Renal pelvis (tissue), 4 donors: ENCODE measurements around the gene CILP2. TPM values are rescaled to one million over a fixed set of nuclear protein-coding genes. Genes with fewer than 3 reads are reported as not detected.

Experiments
- DNase-seq: peaks from one replicate; pipeline ENCODE4 v3.0.0-alpha.2; 2013
- polyA plus RNA-seq, 3 donors: library from polyadenylated mRNA; unstranded; fragments of 120-200 nt; gene quantifications; one replicate each; pipeline ENCODE4 v1.2.1, GENCODE V29; 2013; ENCODE audit not compliant: insufficient read length in 3 of 3

CILP2 gene
- polyA plus RNA-seq, 3 donors, result 0.16 to 0.27 (median 0.21) TPM

- no peak for DNase-seq
Observed at GRCh38 chr19:19527674-19528625, 10.1 kb upstream of the CILP2 start.

DNA sequence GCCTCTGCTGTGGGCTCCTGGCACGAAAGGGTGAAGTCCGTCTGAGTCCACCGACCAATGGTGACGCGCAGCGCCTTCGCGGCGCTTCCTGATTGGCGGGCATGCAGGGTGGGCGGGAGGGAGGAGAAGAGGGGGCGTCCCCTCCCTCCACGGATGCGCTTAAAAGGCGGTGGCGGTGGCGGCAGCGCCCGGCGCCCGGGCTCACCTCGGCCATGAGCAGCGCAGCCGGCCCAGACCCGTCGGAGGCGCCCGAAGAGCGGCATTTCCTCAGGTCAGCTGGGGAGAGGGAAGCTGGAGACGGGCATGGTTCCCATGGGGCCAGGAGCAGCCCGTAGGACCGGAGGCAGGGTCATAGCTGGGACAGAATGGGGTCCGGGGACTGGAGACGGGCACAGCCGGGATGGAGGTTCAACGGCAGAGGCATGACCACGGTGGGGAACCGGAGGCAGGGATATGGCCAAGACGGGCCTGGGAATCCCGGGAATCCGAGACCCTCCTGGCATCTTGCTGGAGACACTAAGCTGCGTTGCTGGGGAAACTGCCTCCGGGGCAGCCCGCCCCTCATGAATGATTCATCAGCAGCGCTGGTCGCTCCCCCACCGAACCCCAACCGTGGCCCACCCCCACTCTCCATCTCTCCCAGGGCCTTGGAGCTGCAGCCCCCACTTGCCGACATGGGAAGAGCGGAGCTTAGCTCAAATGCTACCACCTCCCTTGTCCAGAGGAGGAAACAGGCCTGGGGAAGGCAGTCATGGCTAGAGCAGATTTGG is 9.2 kb upstream of the CILP2 start, which contains the start of gene YJEFN3:
Gene YJEFN3 (plus strand): TSS at position 191 of the 770 bp plus-strand sequence. CDS start 22 bp downstream, at position 213.
- no peak for DNase-seq

DNA sequence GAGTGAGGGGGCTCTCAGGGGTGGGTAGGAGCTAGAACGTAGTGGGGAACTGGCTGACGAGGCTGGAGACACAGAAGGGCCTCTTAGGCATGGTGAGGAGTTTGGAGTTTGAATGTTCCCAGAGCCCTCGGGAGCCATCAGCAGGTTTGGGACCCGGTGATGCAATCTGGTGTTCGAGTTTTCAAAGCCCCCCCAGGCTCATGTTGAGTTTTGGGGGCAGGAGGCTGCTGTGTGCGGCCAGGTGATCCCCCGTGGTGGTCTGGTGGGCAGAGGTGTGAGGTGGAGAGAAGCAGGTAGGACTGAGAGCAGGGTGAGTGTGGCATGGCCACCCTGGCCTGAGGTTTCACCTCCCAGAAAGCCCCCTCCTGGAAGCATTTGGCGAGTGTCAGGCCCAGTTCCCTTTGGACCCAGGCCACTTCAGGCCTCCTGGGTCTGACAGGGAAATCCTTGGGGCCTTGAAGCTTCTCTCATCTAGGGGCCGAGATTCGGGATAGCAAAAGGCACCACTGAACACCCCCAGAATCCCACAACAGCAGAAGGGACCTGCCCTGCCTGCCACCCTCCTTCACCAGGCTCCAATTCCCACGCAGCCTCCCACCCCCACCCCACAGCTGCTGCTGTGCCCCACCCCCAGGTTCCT is 8.2 kb upstream of the CILP2 start:
- DNase-seq, result no peak

- DNase-seq, result no peak
Observed at GRCh38 chr19:19530423-19530804, 7.7 kb upstream of the CILP2 start.

GRCh38 chr19:19530889-19531288 is 7.2 kb upstream of the CILP2 start:
- no peak for DNase-seq

- DNase-seq, result no peak
Observed at GRCh38 chr19:19531951-19532805, 5.9 kb upstream of the CILP2 start.

DNA sequence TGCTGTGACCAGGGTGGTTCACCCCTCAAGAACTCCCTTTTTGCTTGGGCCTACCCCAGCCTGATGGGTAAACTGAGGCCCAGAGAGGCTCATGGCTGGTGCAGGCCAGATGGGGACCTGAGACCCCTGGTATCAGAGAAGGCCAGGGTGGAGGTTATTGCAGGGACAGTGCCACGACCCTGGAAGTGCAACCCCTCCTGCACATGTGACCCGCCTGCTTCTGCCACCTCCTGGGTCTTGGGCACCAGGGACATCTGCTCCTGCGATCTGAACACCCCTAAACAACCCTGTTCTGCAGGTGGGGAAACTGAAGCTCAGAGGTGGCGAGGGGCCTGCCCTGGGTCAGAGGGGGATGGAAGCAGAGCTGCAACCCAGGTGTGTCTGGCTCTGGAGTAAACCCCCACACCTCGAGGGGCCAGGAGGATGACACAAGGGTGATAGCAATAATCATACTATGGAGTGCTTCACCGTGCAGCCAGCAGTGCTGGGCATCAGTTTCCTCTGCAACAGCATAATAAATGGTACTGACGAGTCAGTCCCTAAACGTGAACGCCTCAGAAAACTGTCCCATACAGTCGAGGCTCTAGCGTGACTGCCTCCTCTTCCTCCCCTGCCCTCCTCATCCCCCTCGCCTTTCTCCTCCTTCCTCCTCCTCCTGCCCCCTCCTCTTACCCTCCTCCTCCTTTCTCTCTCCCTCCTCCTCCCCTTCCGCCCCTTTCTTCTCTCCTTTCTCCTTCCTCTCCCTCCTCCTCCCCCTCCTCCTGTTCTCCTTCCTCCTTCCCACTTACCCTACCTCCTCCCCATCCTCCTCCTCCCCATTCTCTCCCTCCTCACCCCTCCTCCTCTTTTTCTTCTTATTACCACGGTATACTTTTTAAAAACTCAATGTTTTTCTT is 5.0 kb upstream of the CILP2 start:
- no peak for DNase-seq

- no peak for DNase-seq
Observed at GRCh38 chr19:19533841-19534240, 4.2 kb upstream of the CILP2 start.

DNA sequence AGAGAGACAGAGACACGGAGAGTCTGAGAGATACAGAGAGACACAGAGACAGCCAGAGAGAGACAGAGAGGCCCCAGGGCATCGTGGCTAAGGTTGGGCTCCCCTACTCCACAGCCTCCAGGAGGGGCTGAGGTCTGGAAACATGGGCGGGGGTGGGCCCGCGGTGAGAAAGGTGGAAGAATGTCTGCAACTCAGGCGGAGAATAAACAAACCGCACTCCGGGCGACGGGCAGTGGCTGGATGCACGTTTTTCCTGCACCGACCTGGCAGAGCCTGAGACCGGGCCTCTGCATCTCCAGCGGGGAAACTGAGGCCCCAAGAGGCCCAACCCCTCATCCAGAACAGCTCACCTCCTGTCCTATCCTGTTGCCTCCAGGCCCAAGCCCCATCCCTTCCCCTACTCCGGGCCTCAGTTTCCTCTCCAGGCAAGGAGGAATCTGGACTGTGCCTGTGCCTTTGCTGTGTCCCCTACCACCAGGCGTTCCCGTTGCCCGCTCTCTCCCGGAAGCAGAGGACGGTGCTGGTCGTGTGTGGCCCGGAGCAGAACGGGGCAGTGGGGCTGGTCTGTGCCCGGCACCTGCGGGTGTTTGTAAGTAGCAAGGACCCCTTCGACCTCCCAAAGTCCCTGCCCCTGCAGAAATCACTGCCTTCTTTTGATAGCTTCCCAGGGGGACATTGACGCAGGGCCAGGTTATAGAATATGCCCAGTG is 3.4 kb upstream of the CILP2 start:
- DNase-seq, result no peak

DNA sequence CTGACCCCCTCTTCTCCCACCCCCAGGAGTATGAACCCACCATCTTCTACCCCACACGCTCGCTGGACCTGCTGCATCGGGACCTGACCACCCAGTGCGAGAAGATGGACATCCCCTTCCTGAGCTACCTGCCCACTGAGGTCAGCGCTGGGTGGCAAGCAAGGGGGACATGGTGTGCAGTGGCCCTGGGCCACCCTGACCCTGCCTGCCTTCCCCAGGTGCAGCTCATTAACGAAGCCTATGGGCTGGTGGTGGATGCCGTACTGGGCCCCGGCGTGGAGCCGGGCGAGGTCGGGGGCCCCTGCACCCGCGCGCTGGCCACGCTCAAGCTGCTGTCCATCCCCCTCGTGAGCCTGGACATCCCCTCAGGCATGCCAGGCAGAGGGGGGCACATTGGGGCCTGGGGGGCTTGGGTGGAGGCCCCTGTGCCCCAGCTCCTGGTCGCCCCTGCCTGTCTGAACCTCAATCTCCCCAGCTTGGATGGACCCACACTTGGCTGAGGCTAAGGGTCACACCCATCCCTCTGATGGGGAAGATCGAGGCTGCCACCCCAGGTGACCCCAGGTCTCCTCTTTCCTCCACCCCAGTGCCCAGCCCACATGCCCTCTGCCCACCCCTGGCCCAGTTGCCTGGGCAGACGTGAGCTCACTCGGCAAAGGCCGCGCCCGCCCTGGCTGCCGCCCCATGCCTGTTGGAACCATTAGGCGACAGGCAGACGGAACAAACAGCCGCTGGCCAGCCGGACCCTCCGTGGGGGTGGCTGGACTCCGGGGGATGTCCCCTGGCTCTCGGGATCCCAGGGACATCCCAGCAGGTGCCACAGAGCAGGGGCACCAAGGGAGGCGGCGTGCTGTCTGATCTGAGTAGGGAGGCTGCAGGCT is 2.5 kb upstream of the CILP2 start:
- DNase-seq, result no peak

DNA sequence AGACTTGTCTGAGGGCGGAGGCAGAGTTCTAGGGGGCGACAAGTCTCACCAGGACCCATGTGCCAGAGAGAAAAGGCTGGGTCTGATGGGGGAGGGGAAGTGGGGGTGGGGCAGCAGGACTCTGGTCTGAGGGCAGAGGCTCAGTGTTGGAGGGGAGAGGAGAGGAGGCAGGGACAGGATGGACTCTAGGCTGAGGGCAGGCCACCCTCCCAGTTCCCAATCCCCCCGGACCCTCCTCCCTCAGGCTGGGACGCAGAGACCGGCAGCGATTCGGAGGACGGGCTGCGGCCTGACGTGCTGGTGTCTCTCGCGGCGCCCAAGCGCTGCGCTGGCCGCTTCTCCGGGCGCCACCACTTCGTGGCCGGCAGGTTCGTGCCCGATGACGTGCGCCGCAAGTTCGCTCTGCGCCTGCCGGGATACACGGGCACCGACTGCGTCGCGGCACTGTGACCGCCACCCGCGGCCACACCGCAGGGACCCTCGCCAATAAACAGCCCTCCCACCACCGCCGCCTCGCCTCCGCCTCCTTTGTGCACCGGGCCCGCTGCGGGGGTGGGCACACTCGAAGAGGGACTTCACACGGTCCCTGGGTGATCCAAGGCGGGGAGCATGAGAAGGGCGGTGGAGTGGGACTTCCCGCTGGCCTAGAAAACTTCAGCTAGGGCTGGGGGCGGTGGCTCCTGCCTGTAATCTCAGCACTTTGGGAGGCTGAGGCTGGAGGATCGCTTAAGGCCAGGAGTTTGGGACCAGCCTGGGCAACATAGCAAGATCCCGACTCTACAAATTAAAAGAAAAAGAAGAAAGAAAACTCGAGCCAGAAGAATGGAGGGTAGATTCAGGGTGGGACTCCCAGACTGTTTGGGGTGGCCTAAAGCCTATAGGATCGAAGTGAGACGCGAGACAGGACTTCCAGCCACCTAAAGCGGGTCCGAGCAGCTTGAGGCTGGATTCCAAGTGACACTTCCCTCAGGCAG is 703 bp upstream of the CILP2 start:
- DNase-seq, result no peak

DNA sequence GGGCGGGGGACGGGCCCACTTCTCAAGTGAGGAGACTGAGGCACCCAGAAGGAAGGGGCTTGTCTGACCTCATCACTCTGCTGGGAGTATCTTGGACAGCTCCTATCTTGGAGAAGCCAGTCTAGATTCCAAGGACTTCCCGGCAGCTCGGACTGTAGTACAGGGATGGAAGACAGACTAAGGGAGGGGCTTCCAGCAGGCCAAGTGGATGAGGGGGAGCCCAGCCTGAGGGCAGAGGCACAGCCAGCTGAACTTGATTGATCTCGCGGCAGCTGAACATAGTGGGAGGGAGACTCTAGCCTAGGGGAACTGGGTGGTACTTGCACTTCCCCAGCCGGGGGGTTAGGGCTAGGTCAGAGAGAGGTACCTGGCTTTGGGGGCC is 711 bp downstream of the CILP2 start:
- DNase-seq, result no peak

DNA sequence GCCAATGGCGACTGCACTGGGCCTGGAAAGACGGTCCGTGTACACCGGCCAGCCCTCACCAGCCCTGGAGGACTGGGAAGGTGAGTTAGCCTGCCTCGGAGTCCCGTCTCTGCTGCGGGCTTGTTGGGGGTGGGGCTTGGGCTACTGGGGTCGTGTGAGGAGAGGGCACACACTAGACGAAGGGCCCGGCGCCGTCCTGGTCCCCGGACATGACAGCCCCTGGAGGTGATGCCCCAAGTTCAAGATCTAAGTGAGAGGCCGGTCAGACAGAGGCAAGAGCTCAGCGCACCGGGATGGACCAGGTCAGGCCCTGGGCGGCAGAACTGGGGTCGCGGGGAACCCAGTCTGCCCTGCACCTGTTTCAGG is 1.6 kb downstream of the CILP2 start:
- DNase-seq, result no peak

GRCh38 chr19:19540064-19540714 is 2.1 kb downstream of the CILP2 start:
- DNase-seq, result no peak

DNA sequence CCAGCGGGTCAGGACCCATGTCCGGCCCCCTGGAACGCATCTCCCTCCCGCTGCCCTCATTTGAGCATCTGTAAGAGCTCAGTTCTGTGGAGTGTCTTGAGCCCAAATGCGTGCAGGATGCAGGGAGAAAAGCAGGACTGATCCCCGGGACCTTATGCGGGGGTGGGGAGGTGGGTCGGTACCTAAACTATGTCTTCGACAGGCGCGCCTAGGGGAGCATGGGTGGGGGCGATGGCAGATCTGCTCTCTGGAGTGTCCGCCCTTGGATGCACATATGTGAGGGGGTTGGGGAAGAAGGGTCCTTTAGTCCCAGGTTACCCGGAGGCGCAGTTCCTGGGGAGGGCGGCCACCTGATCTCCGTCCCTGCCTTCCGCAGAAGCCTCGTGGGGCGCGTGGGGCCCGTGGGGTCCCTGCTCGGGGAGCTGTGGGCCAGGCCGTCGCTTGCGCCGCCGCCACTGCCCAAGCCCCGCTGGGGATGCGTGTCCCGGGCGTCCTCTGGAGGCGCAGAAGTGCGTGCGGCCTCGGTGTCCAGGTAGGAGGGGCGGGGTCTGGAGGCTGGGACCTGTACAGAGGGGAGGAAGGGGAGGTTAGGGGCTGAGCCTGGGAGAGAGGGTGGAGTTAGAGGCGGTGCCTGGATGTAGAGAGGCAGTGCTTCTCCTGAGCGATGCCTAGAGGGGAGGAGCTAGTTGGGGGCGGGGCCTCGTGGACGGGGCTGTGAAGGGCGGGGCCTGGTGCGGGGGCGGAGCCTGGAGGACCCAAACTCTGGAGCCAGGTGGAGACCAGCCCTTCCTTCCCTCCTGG is 2.9 kb downstream of the CILP2 start:
- no peak for DNase-seq

DNA sequence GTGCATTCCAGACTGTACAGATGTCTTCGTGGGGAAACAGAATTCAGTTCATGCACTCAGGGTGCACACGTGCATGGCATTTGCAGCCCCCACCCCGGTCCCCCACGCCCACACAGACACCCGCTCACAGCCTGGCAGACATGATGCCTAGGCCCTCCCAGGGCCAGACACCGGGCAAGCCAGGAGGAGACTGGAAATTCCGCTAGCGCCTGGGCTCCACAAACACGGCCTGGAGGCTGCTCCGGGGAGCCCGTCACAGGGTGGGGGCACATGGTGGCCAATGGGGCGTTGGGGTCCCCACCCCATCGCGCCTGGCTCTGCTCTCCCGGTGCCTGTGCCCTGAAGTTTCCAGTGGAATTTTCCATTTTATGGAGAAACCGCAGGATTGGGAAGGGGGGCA is 3.6 kb downstream of the CILP2 start:
- DNase-seq, result no peak
